ENCODE measurements around the gene ACAN. TPM values are rescaled to one million over a fixed set of nuclear protein-coding genes. Genes with fewer than 3 reads are reported as not detected.

ACAN gene
- total and polyA plus RNA-seq, 10 of the 15 experiments (the other 5 are each of a cell fraction or from before 2014, with no cell fraction given): not detected

DNA sequence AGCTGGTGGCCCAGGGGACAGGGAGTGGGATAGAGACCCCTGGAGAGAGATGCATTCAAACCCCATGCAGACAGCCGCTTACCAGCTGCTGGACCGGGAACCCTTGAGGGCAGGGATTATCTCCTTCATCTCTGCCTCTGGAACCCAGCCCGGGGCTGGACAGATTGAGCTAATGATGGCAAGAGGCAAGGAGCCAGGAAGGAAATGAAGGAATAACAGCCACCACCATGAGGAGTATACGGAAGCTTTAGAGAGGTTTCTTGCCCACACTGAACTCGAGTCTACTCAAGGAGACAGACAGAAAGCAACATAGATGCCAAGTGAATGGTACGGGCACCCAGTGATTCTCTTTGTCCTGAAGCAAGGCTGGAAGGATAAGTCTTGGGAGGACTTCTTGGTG lies 68.9 kb downstream of the ACAN start:
- ChIA-PET SMC1A (ENCODE audit: uncharacterized antibody, unreplicated experiment) (no interaction called here), CTCF (interaction anchor here (1.1 kb wide), 1 partner anchor 18 kb away, joined by 3 read pairs; no protein-coding TSS in a partner anchor), RAD21 (ENCODE audit: unreplicated experiment) (no interaction called here), POLR2A (no interaction called here)
- in situ Hi-C loops (cut with MboI): no loop called here
- no peak overlapping the region for H3K27ac ChIP-seq (ENCODE audit: control insufficient read depth, insufficient read depth)
- 14% methylated on average over 6 of the region's 6 CpGs for WGBS (ENCODE audit: insufficient coverage, insufficient replicate concordance, low lambda C conversion rate, missing lambda C conversion rate)
- BruUV-seq (replicated peaks): no TSS peak
- H3K9ac ChIP-seq (ENCODE audit: control insufficient read depth, insufficient read depth, low read length): no peak overlapping the region
- H3K79me2 ChIP-seq (ENCODE audit: control insufficient read depth, insufficient read depth, low read length): no peaks in the 10 kb centered on the region
- H4K20me1 ChIP-seq (ENCODE audit: control insufficient read depth, insufficient read depth): no peaks in the 10 kb centered on the region
- no peaks in the 10 kb centered on the region for H3K9me3 ChIP-seq (replicated peaks; ENCODE audit: control insufficient read depth, insufficient read depth, low read length)
- H2AFZ ChIP-seq (ENCODE audit: control insufficient read depth, low read depth, low read length): no peak overlapping the region
- intact Hi-C loops (cut with micrococcal nuclease; ENCODE audit: unreplicated experiment): no loop called here
- TF ChIP-seq RAD21 (IDR thresholded peaks at IDR 0.05; ENCODE audit: insufficient read depth, low read depth, low read length) (no peak), RB1 (IDR thresholded peaks at IDR 0.05; ENCODE audit: borderline replicate concordance) (no peak), ESRRA (IDR thresholded peaks at IDR 0.05; ENCODE audit: low read length) (no peak), ETV6 (conservative IDR thresholded peaks at IDR 0.05 in 1 of 2, IDR thresholded peaks at IDR 0.05 in 1 of 2; ENCODE audit: borderline replicate concordance in 1 of 2, low read depth in 1 of 2) (no peak), LARP7 (IDR thresholded peaks at IDR 0.05) (no peak), EGR1 (IDR thresholded peaks at IDR 0.05; ENCODE audit: borderline replicate concordance in 1 of 2, low read depth in 2 of 2, low read length in 2 of 2) (no peak), TAF1 (IDR thresholded peaks at IDR 0.05; ENCODE audit: borderline replicate concordance, low read depth, low read length) (no peak), PML (IDR thresholded peaks at IDR 0.05; ENCODE audit: low read length) (no peak)
- TF ChIP-seq, protein P1, sequence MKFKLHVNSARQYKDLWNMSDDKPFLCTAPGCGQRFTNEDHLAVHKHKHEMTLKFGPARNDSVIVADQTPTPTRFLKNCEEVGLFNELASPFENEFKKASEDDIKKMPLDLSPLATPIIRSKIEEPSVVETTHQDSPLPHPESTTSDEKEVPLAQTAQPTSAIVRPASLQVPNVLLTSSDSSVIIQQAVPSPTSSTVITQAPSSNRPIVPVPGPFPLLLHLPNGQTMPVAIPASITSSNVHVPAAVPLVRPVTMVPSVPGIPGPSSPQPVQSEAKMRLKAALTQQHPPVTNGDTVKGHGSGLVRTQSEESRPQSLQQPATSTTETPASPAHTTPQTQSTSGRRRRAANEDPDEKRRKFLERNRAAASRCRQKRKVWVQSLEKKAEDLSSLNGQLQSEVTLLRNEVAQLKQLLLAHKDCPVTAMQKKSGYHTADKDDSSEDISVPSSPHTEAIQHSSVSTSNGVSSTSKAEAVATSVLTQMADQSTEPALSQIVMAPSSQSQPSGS (IDR thresholded peaks at IDR 0.05; ENCODE audit: low read length): no peak
- TF ChIP-seq, protein P2, sequence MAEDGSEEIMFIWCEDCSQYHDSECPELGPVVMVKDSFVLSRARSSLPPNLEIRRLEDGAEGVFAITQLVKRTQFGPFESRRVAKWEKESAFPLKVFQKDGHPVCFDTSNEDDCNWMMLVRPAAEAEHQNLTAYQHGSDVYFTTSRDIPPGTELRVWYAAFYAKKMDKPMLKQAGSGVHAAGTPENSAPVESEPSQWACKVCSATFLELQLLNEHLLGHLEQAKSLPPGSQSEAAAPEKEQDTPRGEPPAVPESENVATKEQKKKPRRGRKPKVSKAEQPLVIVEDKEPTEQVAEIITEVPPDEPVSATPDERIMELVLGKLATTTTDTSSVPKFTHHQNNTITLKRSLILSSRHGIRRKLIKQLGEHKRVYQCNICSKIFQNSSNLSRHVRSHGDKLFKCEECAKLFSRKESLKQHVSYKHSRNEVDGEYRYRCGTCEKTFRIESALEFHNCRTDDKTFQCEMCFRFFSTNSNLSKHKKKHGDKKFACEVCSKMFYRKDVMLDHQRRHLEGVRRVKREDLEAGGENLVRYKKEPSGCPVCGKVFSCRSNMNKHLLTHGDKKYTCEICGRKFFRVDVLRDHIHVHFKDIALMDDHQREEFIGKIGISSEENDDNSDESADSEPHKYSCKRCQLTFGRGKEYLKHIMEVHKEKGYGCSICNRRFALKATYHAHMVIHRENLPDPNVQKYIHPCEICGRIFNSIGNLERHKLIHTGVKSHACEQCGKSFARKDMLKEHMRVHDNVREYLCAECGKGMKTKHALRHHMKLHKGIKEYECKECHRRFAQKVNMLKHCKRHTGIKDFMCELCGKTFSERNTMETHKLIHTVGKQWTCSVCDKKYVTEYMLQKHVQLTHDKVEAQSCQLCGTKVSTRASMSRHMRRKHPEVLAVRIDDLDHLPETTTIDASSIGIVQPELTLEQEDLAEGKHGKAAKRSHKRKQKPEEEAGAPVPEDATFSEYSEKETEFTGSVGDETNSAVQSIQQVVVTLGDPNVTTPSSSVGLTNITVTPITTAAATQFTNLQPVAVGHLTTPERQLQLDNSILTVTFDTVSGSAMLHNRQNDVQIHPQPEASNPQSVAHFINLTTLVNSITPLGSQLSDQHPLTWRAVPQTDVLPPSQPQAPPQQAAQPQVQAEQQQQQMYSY (CRISPR knock-in tag; IDR thresholded peaks at IDR 0.05): no peak
- ATAC-seq: no peak
- H3K4me2 ChIP-seq (ENCODE audit: control insufficient read depth, insufficient read depth): no peak overlapping the region
- no peaks in the 10 kb centered on the region for H3K4me1 ChIP-seq (ENCODE audit: control insufficient read depth, insufficient read depth, low read length)
- no peak for DNase-seq (ENCODE audit: low read depth, low spot score)
- no peaks in the 10 kb centered on the region; a peak in 2 of 4 replicates for H3K27me3 ChIP-seq (replicated peaks in 1 of 2; ENCODE audit: control insufficient read depth in 2 of 2, insufficient read depth in 2 of 2, low read length in 1 of 2)
- H3K4me3 ChIP-seq: no peak overlapping the region
- FAIRE-seq: no peak
- no peaks in the 10 kb centered on the region for H3K36me3 ChIP-seq (ENCODE audit: control insufficient read depth in 2 of 2, insufficient read depth in 2 of 2, low read length in 1 of 2)

Measured in GM12878 (cell line).